Ishikawa (cell line): ENCODE data around the gene TLE1.

Source experiments
- CEBPB ChIP-seq: IDR thresholded peaks from 2 replicates; pipeline ENCODE4 v1.6.1; 2012
- CREB1 ChIP-seq: IDR thresholded peaks from 2 replicates; pipeline ENCODE4 v1.6.1; 2012; ENCODE audit warnings: low read depth
- EGR1 ChIP-seq: IDR thresholded peaks from 2 replicates; pipeline ENCODE4 v1.6.1; 2012
- EP300 ChIP-seq: IDR thresholded peaks from 2 replicates; pipeline ENCODE4 v1.6.1; 2012; ENCODE audit warnings: borderline replicate concordance
- FOXM1 ChIP-seq: IDR thresholded peaks from 2 replicates; pipeline ENCODE4 v1.6.1; 2012; ENCODE audit warnings: low read depth, borderline replicate concordance
- NFIC ChIP-seq: IDR thresholded peaks from 2 replicates; pipeline ENCODE4 v1.6.1; 2012
- RAD21 ChIP-seq: IDR thresholded peaks from 2 replicates; pipeline ENCODE4 v1.6.1; 2012; ENCODE audit warnings: low read depth
- TAF1 ChIP-seq: IDR thresholded peaks from 2 replicates; pipeline ENCODE4 v1.6.1; 2012; ENCODE audit warnings: low read depth, mild to moderate bottlenecking
- TCF12 ChIP-seq: IDR thresholded peaks from 2 replicates; pipeline ENCODE4 v1.6.1; 2012; ENCODE audit warnings: low read depth
- TEAD4 ChIP-seq: IDR thresholded peaks from 2 replicates; pipeline ENCODE4 v1.6.1; 2012
- YY1 ChIP-seq: IDR thresholded peaks from 2 replicates; pipeline ENCODE4 v1.6.1; 2012; ENCODE audit warnings: low read depth
- ZBTB7A ChIP-seq: IDR thresholded peaks from 2 replicates; pipeline ENCODE4 v1.6.1; 2012; ENCODE audit warnings: low read depth
- TF ChIP-seq, protein P1 (sequence below): IDR thresholded peaks from 2 replicates; pipeline ENCODE4 v1.6.1; 2012; ENCODE audit warnings: low read depth, mild to moderate bottlenecking
- TF ChIP-seq, protein P2 (sequence below): IDR thresholded peaks from 2 replicates; pipeline ENCODE4 v1.6.1; 2012
- TF ChIP-seq, protein P3 (sequence below): IDR thresholded peaks from 2 replicates; pipeline ENCODE4 v1.6.1; 2012

TLE1 gene

DNA sequence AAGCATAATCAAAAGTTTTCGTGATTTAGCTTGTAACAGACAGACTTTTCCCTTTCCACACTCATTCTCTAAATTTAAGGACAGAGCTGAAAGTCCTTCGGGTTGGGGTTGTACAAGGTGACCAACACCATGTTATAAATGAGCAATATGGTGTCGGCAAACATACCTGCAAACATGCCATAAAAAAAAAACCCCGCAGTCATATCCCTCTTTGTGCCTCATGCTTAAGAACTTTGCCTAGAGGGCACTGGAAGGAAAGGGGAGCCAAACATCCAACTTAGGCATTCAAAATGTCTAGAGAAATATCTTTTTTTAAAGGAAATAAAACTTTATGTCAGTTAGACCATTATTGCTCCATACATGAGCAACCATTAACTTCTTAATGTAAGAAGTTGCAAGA lies 73.2 kb downstream of the TLE1 start:
- TF ChIP-seq TAF1 (no peak), CREB1 (no peak), ZBTB7A (no peak), RAD21 (no peak), FOXM1 (no peak), EP300 (no peak), YY1 (no peak), NFIC (no peak)
- TF ChIP-seq, protein P1, sequence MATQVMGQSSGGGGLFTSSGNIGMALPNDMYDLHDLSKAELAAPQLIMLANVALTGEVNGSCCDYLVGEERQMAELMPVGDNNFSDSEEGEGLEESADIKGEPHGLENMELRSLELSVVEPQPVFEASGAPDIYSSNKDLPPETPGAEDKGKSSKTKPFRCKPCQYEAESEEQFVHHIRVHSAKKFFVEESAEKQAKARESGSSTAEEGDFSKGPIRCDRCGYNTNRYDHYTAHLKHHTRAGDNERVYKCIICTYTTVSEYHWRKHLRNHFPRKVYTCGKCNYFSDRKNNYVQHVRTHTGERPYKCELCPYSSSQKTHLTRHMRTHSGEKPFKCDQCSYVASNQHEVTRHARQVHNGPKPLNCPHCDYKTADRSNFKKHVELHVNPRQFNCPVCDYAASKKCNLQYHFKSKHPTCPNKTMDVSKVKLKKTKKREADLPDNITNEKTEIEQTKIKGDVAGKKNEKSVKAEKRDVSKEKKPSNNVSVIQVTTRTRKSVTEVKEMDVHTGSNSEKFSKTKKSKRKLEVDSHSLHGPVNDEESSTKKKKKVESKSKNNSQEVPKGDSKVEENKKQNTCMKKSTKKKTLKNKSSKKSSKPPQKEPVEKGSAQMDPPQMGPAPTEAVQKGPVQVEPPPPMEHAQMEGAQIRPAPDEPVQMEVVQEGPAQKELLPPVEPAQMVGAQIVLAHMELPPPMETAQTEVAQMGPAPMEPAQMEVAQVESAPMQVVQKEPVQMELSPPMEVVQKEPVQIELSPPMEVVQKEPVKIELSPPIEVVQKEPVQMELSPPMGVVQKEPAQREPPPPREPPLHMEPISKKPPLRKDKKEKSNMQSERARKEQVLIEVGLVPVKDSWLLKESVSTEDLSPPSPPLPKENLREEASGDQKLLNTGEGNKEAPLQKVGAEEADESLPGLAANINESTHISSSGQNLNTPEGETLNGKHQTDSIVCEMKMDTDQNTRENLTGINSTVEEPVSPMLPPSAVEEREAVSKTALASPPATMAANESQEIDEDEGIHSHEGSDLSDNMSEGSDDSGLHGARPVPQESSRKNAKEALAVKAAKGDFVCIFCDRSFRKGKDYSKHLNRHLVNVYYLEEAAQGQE, result no peak
- TF ChIP-seq, protein P2, sequence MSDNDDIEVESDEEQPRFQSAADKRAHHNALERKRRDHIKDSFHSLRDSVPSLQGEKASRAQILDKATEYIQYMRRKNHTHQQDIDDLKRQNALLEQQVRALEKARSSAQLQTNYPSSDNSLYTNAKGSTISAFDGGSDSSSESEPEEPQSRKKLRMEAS, result no peak

DNA sequence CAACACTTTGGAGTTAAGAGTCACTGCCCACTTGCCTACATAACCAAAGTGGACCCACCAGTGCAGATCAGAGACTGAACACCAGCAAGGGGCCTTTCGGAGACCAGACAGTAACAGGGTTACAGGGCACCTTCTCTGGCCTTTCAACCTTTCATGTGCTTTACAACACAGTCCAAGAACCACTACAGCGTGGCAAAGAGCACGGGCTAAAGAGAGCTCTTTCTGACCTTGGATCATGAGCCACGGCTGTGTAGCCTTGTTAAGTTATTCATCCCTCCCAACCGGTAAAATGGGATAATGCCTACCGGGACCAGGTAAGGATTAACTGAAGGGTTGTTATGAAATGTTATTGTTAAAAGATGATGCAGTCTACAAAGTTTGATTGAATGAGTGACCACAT lies 75.0 kb downstream of the TLE1 start:
- TF ChIP-seq, protein P3, sequence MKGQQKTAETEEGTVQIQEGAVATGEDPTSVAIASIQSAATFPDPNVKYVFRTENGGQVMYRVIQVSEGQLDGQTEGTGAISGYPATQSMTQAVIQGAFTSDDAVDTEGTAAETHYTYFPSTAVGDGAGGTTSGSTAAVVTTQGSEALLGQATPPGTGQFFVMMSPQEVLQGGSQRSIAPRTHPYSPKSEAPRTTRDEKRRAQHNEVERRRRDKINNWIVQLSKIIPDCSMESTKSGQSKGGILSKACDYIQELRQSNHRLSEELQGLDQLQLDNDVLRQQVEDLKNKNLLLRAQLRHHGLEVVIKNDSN, result no peak
- TF ChIP-seq YY1 (no peak), FOXM1 (no peak), EP300 (no peak), CEBPB (no peak), TEAD4 (no peak), ZBTB7A (no peak), TAF1 (no peak), RAD21 (no peak), EGR1 (no peak), TCF12 (no peak), CREB1 (no peak), NFIC (no peak)
- TF ChIP-seq, protein P1, result no peak
- TF ChIP-seq, protein P2, result no peak

DNA sequence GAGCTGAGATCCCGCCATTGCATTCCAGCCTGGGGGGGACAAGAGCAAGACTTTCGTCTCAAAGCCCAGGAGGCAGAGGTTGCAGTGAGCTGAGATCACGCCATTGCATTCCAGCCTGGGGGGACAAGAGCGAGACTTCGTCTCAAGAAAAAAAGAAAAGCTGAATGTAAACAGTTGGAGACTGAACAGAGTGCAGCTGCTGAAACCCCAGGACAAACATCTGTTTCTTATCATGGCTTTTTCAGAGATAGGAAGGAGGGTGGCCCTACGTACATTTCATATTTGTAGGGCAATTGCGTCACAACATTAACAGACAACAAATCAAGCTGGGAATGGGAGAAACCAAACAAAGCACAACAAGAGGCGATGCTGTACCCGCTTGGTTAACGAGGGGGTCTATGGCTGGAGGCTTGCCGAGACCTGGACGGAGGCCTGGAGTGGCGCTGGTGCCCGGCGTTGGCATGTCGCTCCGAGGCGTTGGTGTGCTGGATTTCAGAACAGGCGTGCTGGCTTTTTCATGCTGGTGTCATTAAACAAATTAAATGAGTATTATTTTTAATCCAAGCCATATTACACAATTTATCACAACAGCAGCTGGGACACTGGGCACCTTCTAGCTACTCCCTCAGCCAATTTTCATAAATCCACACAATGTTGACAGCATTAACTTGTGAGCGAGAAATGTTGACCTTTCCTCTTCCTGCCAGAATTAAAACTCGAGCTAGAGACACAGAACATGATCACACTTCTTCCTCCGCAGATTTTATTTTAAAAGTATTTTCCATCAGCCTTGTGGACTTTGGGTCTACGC lies 76.1 kb downstream of the TLE1 start:
- TF ChIP-seq RAD21 (no peak), TAF1 (no peak), CREB1 (no peak), FOXM1 (no peak), NFIC (no peak), EP300 (no peak), CEBPB (no peak)
- TF ChIP-seq, protein P2, result no peak
- TF ChIP-seq, protein P1, result no peak

DNA sequence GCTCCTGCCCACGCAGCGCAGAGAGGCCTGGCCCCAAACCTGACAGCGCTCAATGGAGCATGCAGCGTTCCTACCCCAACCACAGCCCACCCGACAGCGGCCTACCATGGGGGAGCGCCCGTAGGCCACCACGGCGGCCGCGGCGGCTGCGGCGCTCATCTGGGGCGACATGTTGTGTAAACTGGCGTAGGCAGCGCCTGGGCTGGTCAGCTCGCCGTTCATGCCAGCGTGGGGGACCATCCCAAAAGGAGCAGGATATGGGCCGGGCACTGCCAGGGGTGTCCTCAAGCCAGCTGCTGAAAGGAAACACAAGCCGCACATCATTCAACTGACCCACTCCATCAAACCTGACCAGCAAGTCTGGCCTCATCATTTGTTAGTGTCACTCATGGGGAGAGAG lies 77.7 kb downstream of the TLE1 start:
- no peak for TF ChIP-seq EP300
- TF ChIP-seq NFIC, result no peak
- no peak for TF ChIP-seq TAF1
- no peak for TF ChIP-seq CEBPB
- TF ChIP-seq, protein P2, result no peak
- no peak for TF ChIP-seq TEAD4
- TF ChIP-seq, protein P3, result no peak
- TF ChIP-seq TCF12, result no peak
- TF ChIP-seq FOXM1, result no peak
- TF ChIP-seq RAD21, result no peak
- TF ChIP-seq EGR1, result no peak
